LNCAP (cell line): ENCODE data around the gene DLG1.

Experiments
- CTCF ChIP-seq: fragments of 450-650 bp; IDR thresholded peaks from 2 replicates; pipeline ENCODE4 v1.5.1; 2017; ENCODE audit warnings: mild to moderate bottlenecking

Gene DLG1

GRCh38 chr3:197253238-197253947 is 45.0 kb downstream of the DLG1 start:
- TF ChIP-seq CTCF, result no peak

GRCh38 chr3:197249542-197249941 is 48.9 kb downstream of the DLG1 start:
- TF ChIP-seq CTCF, result no peak

- no peak for TF ChIP-seq CTCF
Observed at GRCh38 chr3:197248341-197248740, 50.1 kb downstream of the DLG1 start.

GRCh38 chr3:197244751-197245150 is 53.7 kb downstream of the DLG1 start:
- no peak for TF ChIP-seq CTCF

GRCh38 chr3:197242784-197243432 is 55.5 kb downstream of the DLG1 start:
- TF ChIP-seq CTCF, result no peak

GRCh38 chr3:197241173-197241572 is 57.2 kb downstream of the DLG1 start:
- no peak for TF ChIP-seq CTCF

- TF ChIP-seq CTCF, result no peak
Observed at GRCh38 chr3:197239857-197240256, 58.6 kb downstream of the DLG1 start.
